Fibroblast of lung (primary cell): ENCODE data around the gene COBL. TPM values are rescaled to one million over a fixed set of nuclear protein-coding genes. Genes with fewer than 3 reads are reported as not detected.

Experiments used
- DNase-seq, 2 donors: peaks; one replicate each; pipeline versions ENCODE4 v3.0.0 to v3.0.0-alpha.2; 2010; ENCODE audit warnings: low read depth in 2 of 2
- H2AFZ ChIP-seq: 2 replicates; pipeline ENCODE4 v1.5.1; 2012; ENCODE audit warnings: low read length, control low read depth, inconsistent platforms
- H3K27ac ChIP-seq: 2 replicates; pipeline ENCODE4 v1.5.1; 2011; ENCODE audit warnings: low read length, control low read depth; ENCODE audit not compliant: insufficient read depth
- H3K27me3 ChIP-seq: 2 replicates; pipeline ENCODE4 v1.5.1; 2011; ENCODE audit warnings: mild to moderate bottlenecking, low read length; ENCODE audit not compliant: control insufficient read depth, insufficient read depth
- H3K36me3 ChIP-seq: 2 replicates; pipeline ENCODE4 v1.5.1; 2011; ENCODE audit warnings: low read length; ENCODE audit not compliant: control insufficient read depth, insufficient read depth
- H3K4me1 ChIP-seq: 2 replicates; pipeline ENCODE4 v1.5.1; 2011; ENCODE audit warnings: low read length; ENCODE audit not compliant: control insufficient read depth, insufficient read depth; ENCODE audit errors: extremely low read depth
- H3K4me2 ChIP-seq: 2 replicates; pipeline ENCODE4 v1.5.1; 2011; ENCODE audit warnings: low read length, control low read depth; ENCODE audit not compliant: insufficient read depth; ENCODE audit errors: extremely low read depth
- H3K4me3 ChIP-seq, 4 experiments: fragments of 200-600 bp in 1 of 4; sonication (generic) in 1 of 4; replicated peaks in 1 of 4; 2 replicates each; pipeline ENCODE4 v1.5.1; 2011 to 2016; ENCODE audit warnings: low read length in 4 of 4, low read depth in 3 of 4, mild to moderate bottlenecking in 3 of 4, control low read depth in 2 of 4, inconsistent platforms in 1 of 4, mixed read lengths in 1 of 4; ENCODE audit not compliant: insufficient read depth in 1 of 4; ENCODE audit errors: control extremely low read depth in 1 of 4
- H3K79me2 ChIP-seq: 2 replicates; pipeline ENCODE4 v1.5.1; 2012; ENCODE audit warnings: mild to moderate bottlenecking, low read length, inconsistent platforms; ENCODE audit not compliant: control insufficient read depth, insufficient read depth
- H3K9ac ChIP-seq: 2 replicates; pipeline ENCODE4 v1.5.1; 2011; ENCODE audit warnings: mild to moderate bottlenecking, low read length, control low read depth; ENCODE audit not compliant: insufficient read depth
- H3K9me3 ChIP-seq: 2 replicates; pipeline ENCODE4 v1.5.1; 2012; ENCODE audit warnings: low read depth, low read length; ENCODE audit not compliant: control insufficient read depth, insufficient read depth
- H4K20me1 ChIP-seq: 2 replicates; pipeline ENCODE4 v1.5.1; 2011; ENCODE audit warnings: low read length; ENCODE audit not compliant: control insufficient read depth, insufficient read depth; ENCODE audit errors: extremely low read depth
- EZH2 ChIP-seq: IDR thresholded peaks from 2 replicates; pipeline ENCODE4 v1.5.1; 2012; ENCODE audit warnings: low read length, control low read depth, mild to moderate bottlenecking; ENCODE audit errors: missing control alignments
- polyA plus RNA-seq, 2 donors: library from polyadenylated mRNA; depleted of rRNA in 1 of 2; stranded (reverse) in 1 of 2; unstranded in 1 of 2; fragments of >200 nt; gene quantifications; 2 replicates each; pipeline ENCODE4 v1.2.1, GENCODE V29; 2011 to 2012; ENCODE audit warnings: missing spikeins in 1 of 2
- total RNA-seq: library from RNA; depleted of rRNA; stranded (reverse); fragments of >200 nt; gene quantifications from 2 replicates; pipeline ENCODE4 v1.2.1, GENCODE V29; 2014
- TF ChIP-seq, protein P1 (sequence below), 2 donors: IDR thresholded peaks in 1 of 2; conservative IDR thresholded peaks in 1 of 2; 1 replicate in 1 of 2; 2 replicates in 1 of 2; pipeline ENCODE4 v1.5.1; 2011 to 2012; ENCODE audit warnings: low read length in 2 of 2, control low read depth in 1 of 2, inconsistent platforms in 1 of 2, low read depth in 1 of 2, mild to moderate bottlenecking in 1 of 2

The COBL gene
- total and polyA plus RNA-seq, 2 donors (not counting 1 experiment from before 2014, with no cell fraction given), result 0.10 to 0.33 TPM

DNA sequence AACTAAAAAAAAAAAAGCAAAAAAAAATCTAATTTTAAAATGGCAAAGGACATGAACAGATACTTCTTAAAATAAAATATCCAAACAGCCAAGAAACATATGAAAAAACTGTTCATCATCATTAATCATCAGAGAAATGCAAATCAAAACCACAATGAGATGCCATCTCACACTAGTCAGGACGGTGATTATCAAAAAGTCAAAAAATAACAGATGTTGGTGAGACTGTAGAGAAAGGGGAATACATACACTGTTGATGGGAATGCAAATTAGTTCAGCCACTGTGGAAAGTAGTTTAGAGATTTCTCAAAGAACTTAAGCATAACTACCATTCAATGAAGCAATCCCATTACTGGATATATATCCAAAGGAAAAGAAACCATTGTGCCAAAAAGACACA, 30.2 kb downstream of the COBL start:
- H3K4me3 ChIP-seq, result no peak overlapping the region

DNA sequence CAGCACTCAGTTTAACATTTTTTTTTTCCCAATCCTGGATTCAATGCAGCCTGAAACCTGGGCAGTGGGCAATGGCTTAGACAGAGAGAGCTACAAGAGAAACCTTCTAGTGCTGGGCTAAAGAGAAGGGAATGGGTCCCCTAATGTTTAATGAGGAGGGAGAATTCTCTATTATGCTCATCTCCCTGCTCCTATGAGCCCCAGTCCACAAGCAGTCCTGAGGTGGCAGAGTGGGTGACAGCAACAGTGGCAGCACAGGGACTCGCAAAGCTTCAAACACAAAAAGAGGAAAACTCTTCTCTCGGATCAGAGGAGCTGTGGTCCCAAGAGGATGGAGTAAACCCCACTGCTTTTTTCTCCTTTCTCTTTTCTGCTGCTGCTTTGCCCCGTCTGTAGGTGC, 36.5 kb downstream of the COBL start:
- Histone ChIP-seq H3K36me3 (no peaks in the 10 kb centered on the region), H3K9me3 (no peaks in the 10 kb centered on the region), H3K4me2 (no peak overlapping the region), H3K79me2 (no peaks in the 10 kb centered on the region), H4K20me1 (no peaks in the 10 kb centered on the region), H3K27me3 (no peaks in the 10 kb centered on the region), H2AFZ (no peak overlapping the region), H3K4me1 (no peaks in the 10 kb centered on the region), H3K4me3 (no peak overlapping the region), H3K27ac (no peak overlapping the region), H3K9ac (no peak overlapping the region)
- no peak for DNase-seq
- TF ChIP-seq, protein P1, sequence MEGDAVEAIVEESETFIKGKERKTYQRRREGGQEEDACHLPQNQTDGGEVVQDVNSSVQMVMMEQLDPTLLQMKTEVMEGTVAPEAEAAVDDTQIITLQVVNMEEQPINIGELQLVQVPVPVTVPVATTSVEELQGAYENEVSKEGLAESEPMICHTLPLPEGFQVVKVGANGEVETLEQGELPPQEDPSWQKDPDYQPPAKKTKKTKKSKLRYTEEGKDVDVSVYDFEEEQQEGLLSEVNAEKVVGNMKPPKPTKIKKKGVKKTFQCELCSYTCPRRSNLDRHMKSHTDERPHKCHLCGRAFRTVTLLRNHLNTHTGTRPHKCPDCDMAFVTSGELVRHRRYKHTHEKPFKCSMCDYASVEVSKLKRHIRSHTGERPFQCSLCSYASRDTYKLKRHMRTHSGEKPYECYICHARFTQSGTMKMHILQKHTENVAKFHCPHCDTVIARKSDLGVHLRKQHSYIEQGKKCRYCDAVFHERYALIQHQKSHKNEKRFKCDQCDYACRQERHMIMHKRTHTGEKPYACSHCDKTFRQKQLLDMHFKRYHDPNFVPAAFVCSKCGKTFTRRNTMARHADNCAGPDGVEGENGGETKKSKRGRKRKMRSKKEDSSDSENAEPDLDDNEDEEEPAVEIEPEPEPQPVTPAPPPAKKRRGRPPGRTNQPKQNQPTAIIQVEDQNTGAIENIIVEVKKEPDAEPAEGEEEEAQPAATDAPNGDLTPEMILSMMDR (conservative IDR thresholded peaks at IDR 0.05 in 1 of 2, IDR thresholded peaks at IDR 0.05 in 1 of 2; ENCODE audit: low read depth in 1 of 2, low read length in 2 of 2), result no peak
- TF ChIP-seq EZH2, result no peak

More for the DNA sequence above, 30.2 kb downstream of the COBL start:
- H2AFZ ChIP-seq, result no peak overlapping the region
- DNase-seq, result peak in 1 of 2 donors; percentile 2
- no peaks in the 10 kb centered on the region for H3K4me1 ChIP-seq
- H3K27me3 ChIP-seq, result no peaks in the 10 kb centered on the region
- no peaks in the 10 kb centered on the region for H3K79me2 ChIP-seq
- H3K4me2 ChIP-seq, result no peak overlapping the region
- TF ChIP-seq EZH2, result no peak
- TF ChIP-seq, protein P1 (conservative IDR thresholded peaks at IDR 0.05 in 1 of 2, IDR thresholded peaks at IDR 0.05 in 1 of 2; ENCODE audit: low read depth in 1 of 2, low read length in 2 of 2), result no peak
- no peak overlapping the region for H3K27ac ChIP-seq
- H3K9me3 ChIP-seq, result no peaks in the 10 kb centered on the region
- H3K9ac ChIP-seq, result no peak overlapping the region
- H4K20me1 ChIP-seq, result no peaks in the 10 kb centered on the region
- H3K36me3 ChIP-seq, result no peaks in the 10 kb centered on the region

DNA sequence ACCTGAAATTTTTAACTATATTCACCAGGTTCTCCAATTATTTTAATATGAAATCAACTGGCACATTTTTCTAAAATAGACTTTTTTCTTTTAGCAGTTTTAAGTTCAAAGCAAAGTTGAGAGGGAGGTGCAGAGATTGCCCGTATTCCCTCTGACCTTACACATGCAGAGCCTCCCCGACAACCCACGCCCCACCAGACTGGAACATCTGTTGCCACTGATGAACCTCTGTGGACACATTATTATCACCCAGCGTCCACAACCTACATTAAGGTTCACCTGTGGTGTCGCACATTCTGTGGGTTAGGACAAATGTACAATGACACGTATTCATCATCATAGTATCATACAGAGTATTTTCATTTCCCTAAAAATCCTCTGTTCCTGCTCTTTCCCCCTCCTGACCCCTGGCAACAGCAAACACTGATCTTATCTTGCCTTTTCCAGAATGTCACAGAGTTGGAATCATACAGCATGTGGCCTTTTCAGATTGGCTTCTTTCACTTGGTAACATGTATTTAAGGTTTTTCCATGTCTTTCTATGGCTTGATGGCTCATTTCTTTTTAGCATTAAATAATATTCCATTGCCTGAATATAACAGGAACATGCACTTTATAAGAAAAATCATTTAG, 37.1 kb downstream of the COBL start:
- DNase-seq, result no peak
- Histone ChIP-seq H4K20me1 (no peaks in the 10 kb centered on the region), H3K4me1 (no peaks in the 10 kb centered on the region), H3K79me2 (no peaks in the 10 kb centered on the region), H3K27ac (no peak overlapping the region), H3K4me2 (no peak overlapping the region), H3K36me3 (no peaks in the 10 kb centered on the region), H3K9ac (no peak overlapping the region), H3K4me3 (no peak overlapping the region), H3K9me3 (no peaks in the 10 kb centered on the region), H2AFZ (no peak overlapping the region), H3K27me3 (no peaks in the 10 kb centered on the region)
- no peak for TF ChIP-seq EZH2
- TF ChIP-seq, protein P1 (conservative IDR thresholded peaks at IDR 0.05 in 1 of 2, IDR thresholded peaks at IDR 0.05 in 1 of 2; ENCODE audit: low read depth in 1 of 2, low read length in 2 of 2), result no peak
